ENCODE measurements around the gene USP30.
"Not testable (repeated sequence)": the region's sequence is repeated elsewhere in the genome, so short reads cannot be mapped to it uniquely, and the experiment has no call there.

USP30 gene

GRCh38 chr12:109052414-109053323, at the start of gene USP30:
USP30 (plus strand) TSS chr12:109052576; CDS start chr12:109052679, 103 bp downstream.
- peak; percentile 91 for DNase-seq (ENCODE audit: low spot score)

GRCh38 chr12:109004017-109004416, 48.4 kb upstream of the USP30 start:
- no peak for DNase-seq (ENCODE audit: low spot score)

- no peak for DNase-seq (ENCODE audit: low spot score)
Observed at GRCh38 chr12:109009766-109010165, 42.6 kb upstream of the USP30 start.

- DNase-seq (ENCODE audit: low spot score): no peak
Observed at GRCh38 chr12:109010259-109010658, 42.1 kb upstream of the USP30 start.

GRCh38 chr12:109014984-109015765, 37.2 kb upstream of the USP30 start:
- DNase-seq (ENCODE audit: low spot score): no peak

GRCh38 chr12:109016016-109016415, 36.4 kb upstream of the USP30 start:
- no peak for DNase-seq (ENCODE audit: low spot score)

- DNase-seq (ENCODE audit: low spot score): no peak
Observed at GRCh38 chr12:109016978-109017377, 35.4 kb upstream of the USP30 start.

GRCh38 chr12:109018296-109018695, 34.1 kb upstream of the USP30 start:
- DNase-seq (ENCODE audit: low spot score): no peak

GRCh38 chr12:109020146-109020795, 32.1 kb upstream of the USP30 start:
- DNase-seq (ENCODE audit: low spot score): no peak

- DNase-seq (ENCODE audit: low spot score): peak; percentile 47
Observed at GRCh38 chr12:109020796-109021380, 31.5 kb upstream of the USP30 start, which contains the start of gene SVOP. SVOP (minus strand) TSS chr12:109021068; CDS start chr12:109020868, 200 bp downstream.

- DNase-seq (ENCODE audit: low spot score): no peak
Observed at GRCh38 chr12:109027767-109028166, 24.6 kb upstream of the USP30 start.

- not testable (repeated sequence) for DNase-seq (ENCODE audit: low spot score)
Observed at GRCh38 chr12:109028624-109029023, 23.8 kb upstream of the USP30 start.

GRCh38 chr12:109029411-109029810, 23.0 kb upstream of the USP30 start:
- DNase-seq (ENCODE audit: low spot score): no peak

GRCh38 chr12:109033239-109034196, 18.9 kb upstream of the USP30 start:
- no peak for DNase-seq (ENCODE audit: low spot score)

- no peak for DNase-seq (ENCODE audit: low spot score)
Observed at GRCh38 chr12:109036975-109037374, 15.4 kb upstream of the USP30 start.

GRCh38 chr12:109044241-109044640, 8.1 kb upstream of the USP30 start:
- no peak for DNase-seq (ENCODE audit: low spot score)

GRCh38 chr12:109047081-109047805, 5.1 kb upstream of the USP30 start:
- DNase-seq (ENCODE audit: low spot score): no peak

GRCh38 chr12:109048706-109049105, 3.7 kb upstream of the USP30 start:
- not testable (repeated sequence) for DNase-seq (ENCODE audit: low spot score)

GRCh38 chr12:109049794-109050193, 2.6 kb upstream of the USP30 start:
- DNase-seq (ENCODE audit: low spot score): not testable (repeated sequence)

GRCh38 chr12:109052097-109052413, 321 bp upstream of the USP30 start:
- no peak for DNase-seq (ENCODE audit: low spot score)

Data from germinal center (tissue), 1 donor.